HCEC 1CT (cell line): ENCODE data around the gene NRXN3.
"Not testable (repeated sequence)": the region's sequence is repeated elsewhere in the genome, so short reads cannot be mapped to it uniquely, and the experiment has no call there.

Experiments used
- DNase-seq: peaks from one replicate; pipeline ENCODE4 v3.0.0-alpha.2; 2017

Gene NRXN3

DNA sequence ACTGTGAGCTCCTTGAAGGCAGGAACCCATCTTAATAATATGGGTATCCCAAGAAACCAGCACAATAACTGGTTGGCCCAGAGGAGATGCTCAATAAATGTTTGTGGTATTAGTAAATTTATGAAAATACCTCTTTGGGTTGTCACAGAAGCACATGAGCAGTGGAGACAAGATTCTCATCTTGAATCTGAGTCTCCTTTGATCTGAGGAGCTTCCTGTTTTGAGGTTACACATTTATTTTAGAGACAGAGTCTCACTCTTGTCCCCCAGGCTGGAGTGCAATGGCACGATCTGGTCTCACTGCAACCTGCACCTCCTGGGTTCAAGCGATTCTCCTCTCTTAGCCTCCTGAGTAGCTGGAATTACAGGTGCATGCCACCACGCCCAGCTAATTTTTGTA, 247.4 kb downstream of the NRXN3 start:
- DNase-seq = no peak

DNA sequence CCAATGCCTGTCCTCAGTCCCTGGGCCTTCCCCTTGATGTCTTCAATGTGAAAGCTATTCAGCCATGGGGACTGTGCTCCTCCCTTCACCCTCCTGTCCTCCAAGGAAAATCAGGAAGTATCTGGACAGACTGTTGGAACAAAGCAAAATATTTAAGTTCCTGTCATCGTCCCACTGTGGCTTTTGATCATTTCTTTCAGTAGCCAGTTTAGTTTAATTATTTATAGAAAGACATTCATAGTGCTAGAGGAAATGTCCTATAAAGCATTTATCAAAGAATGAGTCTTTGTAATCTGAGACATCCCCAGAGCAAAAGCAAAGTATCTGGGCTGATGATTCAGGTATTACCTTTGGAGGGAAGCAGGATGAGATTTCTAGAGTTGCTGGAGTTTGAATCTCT, 254.1 kb downstream of the NRXN3 start:
- no peak for DNase-seq

DNA sequence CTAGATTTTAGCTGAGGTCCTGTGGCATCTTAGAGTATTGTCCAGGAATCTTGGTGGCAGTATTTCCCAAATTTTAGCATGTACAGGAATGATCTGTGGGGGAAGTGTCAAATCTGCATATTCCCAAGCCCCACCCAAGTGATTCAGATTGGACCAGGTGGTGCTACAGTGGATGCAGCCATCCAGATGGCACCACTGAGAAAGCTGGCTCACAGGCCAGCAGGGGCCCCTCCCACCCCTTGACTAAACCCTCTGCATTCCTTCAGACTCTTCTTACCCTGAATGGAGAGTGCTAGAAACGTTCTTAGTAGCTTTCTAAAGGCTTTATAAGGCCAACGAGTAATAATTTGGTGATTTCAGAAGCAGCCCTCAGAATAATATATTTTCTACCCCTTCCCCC, 255.2 kb downstream of the NRXN3 start:
- DNase-seq = peak; percentile 34

DNA sequence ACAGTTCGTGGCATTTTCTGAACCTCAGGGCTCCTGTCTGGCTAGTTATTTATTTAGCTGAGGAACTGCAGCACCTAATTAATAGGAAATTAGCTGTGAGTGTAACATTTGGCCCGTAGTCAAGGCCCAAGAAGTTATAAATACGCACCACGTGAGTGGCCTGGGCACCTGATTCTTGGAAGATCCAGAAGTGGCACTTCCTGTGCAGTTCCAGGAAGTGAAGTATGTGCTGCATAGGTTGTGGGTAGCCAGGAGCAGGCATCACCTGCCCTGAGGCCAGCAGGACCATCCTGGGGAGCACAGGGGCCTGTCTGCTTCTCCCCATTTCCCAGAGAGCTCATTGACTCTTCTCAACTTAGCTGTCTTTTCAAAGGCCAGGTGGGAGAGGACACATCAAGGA, 255.6 kb downstream of the NRXN3 start:
- no peak for DNase-seq

DNA sequence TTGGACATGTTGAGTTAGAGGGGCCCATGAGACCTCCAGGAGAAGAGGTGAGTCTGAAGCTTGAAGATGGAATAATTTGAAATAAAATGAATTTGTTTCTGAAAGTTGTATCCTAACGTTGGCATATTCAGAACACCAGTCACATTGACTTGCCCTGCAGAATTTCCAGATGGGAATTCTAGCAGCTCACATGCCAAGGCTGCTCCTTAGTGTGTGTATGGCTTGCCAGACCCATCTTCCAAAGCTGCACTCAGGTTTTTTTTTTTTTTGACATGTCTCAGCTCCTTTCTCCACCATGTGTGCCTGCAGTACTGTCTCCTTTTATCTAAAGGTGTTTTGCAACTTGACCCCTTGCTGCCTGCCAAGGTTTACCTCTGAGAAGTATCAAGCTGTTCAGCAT, 261.9 kb downstream of the NRXN3 start:
- DNase-seq = no peak

DNA sequence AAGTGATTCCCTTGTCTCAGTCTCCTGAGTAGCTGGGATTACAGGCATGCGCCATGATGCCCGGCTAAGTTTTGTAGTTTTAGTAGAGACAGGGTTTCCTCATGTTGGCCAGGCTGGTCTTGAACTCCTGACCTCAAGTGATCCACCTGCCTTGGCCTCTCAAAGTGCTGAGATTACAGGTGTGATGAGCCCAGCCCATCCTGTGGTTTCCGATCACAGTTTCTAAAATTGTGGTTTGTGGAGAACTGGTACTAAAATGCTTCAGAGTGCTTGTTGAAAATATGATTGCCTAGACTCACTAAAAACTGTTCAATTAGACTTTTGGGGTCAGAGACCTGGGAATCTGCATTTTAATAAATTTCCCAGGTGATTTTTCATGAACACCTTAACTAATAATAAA, 267.3 kb downstream of the NRXN3 start:
- not testable (repeated sequence) for DNase-seq

DNA sequence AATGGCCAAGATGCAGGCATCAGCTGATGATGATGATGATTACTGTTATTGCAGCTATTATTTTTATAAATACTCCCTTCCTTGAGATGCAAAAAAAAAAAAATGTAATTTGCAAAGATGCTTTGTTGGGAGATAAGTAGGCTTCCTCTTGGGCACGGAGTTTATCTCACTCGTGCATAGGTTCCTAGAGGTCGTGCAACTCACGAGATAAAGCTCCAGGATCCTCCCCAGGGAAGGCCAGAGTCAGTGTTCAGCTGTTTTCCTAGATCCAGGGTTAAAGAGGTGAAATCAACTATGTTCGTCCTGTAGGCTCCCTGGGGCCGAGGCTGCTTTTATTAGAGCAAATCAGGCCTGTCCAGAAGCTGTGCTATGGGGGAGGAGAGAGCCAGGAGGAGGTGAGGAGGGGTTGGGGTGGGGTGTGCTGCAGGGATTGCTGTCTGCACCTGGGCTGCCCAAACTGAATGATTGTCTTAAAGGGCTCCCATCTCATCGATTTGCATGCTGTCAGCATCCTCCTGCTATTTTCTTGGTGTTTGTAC, 270.3 kb downstream of the NRXN3 start:
- no peak for DNase-seq

DNA sequence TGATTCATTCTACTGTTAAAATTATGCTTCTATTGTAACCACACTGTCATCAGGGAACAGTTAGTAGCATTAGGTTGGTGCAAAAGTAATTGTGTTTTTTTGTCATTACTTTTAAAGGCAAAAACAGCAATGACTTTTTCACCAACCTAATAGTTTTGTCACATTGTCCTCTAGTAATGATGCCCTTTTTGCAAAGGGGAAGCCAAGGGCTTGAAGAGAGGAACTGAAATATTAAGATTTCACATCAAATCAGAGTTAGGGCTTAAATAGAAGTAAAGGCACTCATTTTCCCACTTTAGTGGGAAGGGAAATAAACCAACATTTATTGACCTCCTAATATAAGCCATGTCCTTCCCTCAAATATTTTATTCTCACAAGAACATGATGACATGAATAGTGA, 273.7 kb downstream of the NRXN3 start:
- DNase-seq = no peak

DNA sequence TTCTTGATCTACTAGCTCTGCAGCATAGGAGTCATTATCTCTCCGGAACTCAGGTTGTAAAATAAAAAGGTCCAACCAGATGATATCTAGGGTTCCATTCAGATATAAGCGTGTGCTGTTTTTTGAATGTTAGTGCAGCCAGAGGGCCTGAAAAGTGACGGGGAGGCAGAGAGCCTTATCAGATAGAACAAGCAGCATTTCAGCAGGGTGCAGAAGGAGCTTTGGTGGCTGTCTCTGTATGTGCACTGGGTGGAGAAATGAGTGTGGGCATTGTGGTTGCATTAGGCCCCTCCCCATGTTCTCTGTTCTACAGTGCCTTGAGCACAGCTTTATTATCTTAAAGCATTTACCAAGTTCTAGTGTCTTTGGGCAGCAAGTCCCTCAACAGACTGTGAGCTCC, 275.1 kb downstream of the NRXN3 start:
- no peak for DNase-seq

DNA sequence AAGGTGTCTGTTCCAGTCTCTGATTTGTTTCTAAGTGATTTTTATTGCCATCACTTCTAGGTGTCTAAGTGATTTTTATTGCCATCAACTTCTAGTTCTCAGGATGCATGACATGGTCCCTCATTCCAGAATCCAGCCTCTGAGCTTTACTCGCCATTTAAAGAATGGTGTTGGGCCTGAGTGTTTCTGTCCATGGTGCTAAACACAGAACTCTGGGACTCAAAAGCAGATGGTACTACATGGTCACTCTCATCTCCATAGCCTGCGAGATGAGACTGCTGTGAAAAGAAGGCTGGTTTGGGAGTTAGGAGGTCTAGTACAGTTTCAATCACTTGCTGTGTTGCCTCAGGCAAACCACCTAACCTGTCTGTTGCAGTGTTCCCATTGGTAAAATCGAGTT, 276.6 kb downstream of the NRXN3 start:
- DNase-seq = no peak

DNA sequence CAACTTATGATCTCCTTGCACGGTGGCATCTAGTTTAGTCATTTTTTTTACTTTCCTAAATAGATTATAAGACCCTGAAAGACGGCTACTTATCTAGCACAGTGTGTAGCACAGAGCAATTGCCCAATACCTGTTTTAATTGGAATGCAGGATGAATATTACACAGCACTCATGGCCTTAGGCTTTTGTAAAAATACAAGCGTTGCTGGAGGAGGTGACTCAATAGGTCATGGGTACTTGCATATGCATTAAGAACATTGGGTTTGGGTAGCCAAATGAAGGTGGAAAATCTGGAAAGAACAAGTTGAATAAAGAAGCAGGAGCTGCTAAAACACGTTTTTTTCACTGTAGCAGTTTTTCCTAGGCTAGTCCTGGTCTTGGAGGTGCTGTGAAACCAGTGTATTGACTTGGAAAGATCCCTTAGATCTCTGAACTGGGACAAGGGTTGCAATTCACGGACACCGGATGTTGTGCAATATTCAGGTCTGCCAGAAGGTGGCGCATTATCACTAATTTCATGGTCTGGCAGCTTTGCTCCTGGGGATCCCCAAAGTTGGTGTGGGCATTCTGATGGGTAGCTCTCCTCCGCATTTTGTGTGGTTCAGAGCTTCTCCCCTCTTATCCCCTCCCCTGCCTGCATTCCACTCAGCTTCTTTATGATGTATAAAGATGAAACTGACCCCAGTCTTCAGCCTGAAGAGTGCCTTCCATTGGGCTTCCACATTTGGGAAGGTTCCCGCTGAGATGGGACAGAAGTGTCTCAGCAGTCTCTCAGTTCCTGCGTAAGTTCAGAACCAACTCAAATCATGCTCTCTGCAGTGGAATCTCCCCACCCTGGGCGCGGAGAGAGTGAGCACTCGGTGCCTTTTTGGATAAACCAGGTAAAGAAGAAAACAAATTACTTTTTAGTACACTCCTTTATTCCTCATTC, 278.3 kb downstream of the NRXN3 start:
- peak; percentile 57 for DNase-seq

DNA sequence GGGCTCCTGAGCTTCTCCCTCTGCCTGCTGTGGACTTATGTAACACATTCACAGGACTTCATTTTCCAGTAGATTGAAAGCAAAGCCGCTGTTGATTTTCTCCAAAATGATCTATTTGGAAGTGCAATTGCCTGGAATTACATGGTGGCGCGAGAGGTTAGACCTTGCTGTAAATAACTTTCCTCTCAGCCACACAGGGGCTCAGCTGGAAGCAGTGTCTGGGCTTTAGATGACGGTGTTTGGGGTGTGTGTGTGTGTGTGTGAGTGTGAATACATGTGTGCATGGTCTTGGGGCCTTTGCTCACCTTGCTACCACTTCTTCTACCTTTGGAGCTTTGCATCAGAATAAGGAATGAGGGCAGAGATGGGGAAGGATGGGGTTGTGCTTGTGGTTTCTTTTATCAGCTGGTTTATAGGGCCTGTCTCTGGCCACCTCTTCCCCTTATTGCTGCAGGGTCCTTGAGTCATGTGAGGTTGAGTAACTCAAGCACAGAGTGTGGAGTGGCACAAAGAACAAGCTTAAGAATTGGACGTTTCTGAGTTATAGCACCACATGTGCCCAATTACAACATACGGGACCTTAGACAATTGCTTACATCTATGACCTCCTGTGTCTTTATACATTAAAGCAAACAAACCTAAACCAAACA, 280.6 kb downstream of the NRXN3 start:
- no peak for DNase-seq

DNA sequence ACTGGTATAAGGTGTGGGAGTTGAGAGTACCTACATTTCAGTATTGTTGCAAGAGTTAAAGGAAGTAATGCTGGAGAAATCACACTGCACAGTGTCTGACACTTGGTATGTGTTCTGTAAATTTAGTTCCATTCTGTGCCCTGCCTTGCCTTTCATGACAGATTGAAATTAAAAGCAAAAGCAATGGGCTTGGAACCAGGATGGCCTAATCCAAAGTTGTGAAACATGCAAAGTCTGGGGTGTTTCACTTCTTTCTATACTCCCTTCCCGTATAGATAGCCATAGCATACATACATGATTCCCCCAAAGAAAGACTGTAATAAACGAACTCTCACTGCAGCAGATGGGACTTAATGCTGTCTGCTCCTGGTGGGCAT, 281.1 kb downstream of the NRXN3 start:
- no peak for DNase-seq

DNA sequence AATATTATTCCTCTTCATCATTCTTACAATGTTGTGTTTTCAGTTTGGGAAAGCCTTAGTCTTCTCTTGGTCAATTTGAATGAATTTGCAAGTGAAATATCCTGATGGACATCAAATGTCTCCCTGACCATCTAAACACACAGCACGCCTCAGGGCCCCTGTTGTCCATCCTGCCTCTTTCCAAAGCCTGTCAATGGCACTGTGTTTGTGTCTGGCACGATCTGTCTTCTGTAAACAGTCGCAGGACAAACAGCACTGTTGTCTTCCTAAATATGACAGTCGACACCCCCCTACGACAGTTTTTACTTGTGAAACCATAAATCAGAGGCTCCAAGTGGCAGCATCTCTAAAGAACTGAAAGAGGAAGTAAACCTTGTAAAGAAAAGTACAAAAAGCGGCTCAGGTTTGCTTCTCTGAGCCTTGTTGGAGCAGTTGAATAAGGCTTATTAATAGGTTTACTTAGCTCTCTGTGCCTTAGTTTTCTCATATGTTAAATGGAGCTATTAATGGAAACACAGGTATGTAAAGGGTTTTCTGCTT, 285.8 kb downstream of the NRXN3 start:
- DNase-seq = no peak

DNA sequence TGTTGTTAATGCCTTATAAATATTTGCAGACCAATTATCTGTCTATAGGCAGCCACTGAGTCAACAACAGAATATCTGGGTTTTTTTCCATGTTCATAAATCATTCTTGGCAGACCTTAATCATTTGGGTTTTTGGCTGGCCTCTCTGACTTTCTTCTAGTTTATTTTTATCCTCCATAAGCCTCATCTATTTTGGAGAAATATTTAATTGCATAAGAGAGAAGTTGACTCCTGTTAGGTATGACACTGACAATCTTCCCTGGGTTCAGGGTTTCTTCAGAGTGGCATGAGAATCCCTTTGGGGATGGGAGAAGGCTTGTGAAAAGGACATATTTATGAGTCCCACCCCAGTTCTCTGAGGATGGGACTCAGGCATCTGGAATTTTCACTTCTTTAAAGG, 299.8 kb downstream of the NRXN3 start:
- DNase-seq = no peak

DNA sequence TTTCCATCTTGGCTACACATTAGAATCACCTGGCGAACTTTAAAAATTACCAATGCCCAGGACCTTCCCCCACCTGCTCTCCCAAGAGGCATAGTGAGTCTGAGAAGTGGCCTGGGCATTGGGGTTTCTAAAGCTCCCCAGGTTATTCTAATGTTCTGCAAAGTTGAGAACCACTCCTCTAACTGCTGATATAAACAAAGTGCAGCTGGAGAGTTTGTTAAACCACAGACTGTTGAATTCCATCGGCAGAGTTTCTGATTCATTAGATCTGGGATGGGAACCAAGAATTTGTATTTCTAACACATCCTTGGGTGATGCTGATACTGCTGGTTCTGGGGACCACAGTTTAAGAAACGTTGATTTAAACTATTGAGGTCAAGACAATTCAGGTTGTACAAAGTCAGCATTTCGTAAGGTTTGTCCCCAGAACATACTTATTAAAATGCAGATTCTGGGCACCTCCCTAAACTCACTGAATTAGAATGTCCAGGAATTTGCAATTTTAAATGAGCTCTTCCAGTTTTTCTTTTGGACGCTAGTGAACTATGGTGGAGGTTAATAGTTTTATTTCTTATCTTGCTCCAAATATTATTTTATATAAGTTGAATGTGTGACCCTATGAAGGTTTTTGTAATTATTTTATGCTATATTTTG, 309.1 kb downstream of the NRXN3 start:
- DNase-seq = peak; percentile 31

DNA sequence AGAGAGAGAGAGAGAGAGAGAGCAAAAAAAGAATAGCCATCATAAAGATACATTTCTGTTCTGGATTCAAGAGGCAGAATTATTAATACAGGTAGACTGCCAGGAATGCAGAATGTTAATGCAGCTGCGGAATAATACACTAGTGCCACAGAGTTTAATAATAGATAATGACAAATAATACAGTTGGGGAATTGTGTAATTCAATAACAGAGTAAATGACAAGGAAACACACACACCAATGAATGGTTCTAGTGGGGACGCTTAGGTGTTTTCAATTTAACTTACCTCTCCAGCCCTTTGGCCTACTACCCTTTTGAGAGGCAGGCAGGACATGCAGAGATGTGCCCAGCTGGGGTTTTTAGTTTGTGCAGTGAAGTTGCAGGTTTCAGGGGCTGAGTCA, 313.9 kb downstream of the NRXN3 start:
- DNase-seq = peak; percentile 17

DNA sequence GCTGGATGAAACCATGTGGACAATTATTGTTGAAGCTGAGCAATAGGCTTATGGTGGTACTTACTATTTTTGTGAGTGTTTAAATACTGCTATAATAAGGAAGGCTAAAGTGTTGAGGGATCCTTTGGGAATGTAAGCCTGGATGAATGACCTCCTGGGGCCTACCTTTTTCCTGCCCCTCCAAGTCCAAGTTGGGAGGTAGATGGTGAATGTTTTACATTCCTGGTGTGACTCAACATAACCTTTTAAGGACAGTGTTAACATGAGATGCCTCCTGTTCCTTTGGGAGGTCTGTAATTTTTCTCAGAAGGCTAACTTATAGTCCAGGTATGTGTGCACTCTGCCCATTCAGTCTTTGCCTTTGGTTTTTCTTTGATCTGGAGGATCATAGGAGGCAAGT, 315.9 kb downstream of the NRXN3 start:
- DNase-seq = no peak

DNA sequence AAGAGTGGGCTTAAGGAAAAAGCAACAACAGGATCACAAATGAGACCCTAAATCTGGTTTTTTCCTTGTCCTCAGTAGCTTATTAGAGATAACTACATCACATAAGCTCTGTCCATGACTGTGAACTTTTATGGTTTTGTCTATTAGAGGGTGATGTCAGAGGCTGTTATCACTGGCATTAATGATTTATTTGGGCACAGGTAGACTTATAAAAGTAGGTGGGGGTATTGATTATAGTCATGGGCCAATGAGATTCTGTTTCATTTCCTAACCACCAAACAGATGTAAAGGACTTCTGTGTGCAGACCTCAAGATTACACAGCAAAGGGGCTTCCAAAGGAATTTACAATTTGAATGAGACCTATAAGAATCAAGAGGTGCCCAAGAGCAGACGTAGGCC, 316.4 kb downstream of the NRXN3 start:
- DNase-seq = no peak

DNA sequence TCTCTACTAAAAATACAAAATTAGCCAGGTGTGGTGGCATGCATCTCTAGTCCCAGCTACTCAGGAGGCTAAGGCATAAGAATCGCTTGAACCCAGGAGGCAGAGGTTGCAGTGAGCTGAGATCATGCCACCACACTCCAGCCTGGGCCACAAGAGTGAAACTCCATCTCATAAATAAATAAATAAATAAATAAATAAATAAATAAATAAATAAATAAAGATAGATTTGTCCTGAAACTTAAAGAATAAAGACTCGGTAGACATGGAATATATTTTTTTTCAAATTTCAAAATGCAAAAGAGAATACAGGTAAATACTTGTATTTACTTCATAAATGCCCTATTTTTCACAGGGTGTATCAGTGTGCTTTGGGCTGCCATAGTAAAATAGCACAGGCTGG, 317.4 kb downstream of the NRXN3 start:
- DNase-seq = not testable (repeated sequence)

DNA sequence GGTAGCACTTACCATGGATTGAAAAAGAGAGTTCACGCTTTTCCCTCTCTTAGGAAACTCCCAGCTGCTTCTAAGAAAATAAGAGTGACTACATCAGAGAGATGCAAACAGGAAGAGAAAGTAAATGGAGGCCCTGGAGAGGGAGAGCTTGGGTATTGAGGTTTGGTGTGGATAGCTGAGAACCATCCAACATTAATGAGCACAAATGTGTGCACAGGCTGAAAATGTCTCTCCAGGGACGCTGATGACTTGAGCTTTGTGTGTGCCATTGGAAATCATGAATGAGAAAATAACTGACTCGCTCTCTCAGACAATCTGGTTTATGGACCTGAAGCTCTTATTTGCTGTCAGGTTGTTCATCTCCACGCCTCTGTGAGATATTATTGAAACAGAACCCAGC, 318.8 kb downstream of the NRXN3 start:
- DNase-seq = no peak

DNA sequence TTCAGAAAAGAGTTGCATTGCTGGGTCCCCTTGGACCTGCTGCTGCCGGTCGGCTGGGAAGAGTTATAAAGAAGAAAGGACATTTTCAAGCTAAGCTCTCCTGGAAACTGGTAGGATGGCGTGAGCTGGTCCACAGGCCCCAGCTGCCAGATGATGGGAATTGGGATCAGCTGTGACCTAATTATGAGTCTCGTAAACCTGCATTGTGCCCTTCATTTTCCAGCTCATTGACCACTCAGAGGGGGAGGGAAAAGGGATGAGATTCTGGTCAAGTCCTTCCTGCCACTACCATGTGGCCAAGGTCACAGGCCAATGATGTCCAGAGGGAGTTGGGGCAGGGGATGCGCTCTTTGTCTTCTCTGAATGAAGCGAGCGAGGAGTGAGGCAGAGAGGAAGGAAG, 320.9 kb downstream of the NRXN3 start:
- no peak for DNase-seq

DNA sequence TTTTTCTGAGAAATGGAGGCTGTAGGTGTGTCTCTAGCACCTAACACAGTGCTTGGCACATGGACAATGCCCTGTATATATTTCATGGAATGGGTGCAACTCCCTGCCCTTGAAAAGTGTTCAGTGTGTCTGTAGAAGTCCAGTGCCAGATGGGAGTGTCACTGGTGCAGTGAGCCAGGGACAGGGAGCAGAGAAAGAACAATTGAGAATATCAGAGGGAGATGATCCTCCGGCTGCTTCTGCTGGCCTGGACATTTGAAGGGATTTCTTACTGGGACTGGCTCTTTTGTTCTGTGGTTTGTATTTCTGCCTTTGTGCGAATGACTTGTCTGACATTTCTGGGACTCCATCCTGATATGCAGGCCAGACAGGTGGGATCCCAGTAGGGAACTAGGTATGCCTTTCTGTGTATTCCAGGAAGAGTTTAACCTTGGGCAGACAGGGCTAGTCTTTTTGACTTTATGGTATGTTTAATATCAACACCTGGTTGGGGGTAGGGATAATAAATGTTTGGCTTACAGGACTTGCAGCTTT, 328.0 kb downstream of the NRXN3 start:
- DNase-seq = no peak
